K562 (cell line): ENCODE results near the gene ELMOD1. TPM values are rescaled to one million over a fixed set of nuclear protein-coding genes. Genes with fewer than 3 reads are reported as not detected.

ENCODE experiments used
- ATAC-seq: fragments of 200-7000 bp; cut with Tn5 transposase; 3 replicates; pipeline ENCODE4 v1.9.1; 2020; ENCODE audit warnings: moderate library complexity
- BruUV-seq: library from RNA; stranded (reverse); fragments of 400-500 nt; replicated peaks from 2 replicates; lab custom pipeline; 2021; lab: Mats Ljungman, UMichigan
- CTCF ChIA-PET: fragments of 300-600 bp; formaldehyde crosslinking; extraction: SDS; loops from one replicate; lab custom pipeline; 2021; ENCODE audit warnings: low intra/inter-chr PET ratio; lab: Yijun Ruan, JAX
- POLR2A ChIA-PET: fragments of 300-600, 350-650 bp; sonication (Branson Sonifier 250); formaldehyde crosslinking; extraction: SDS; loops from one replicate; lab custom pipeline; 2021; ENCODE audit warnings: antibody characterized with exemption, inconsistent platforms; lab: Yijun Ruan, JAX
- DNase-seq, 4 experiments: peaks; one replicate each; pipeline versions ENCODE4 v3.0.0 to v3.0.0-alpha.2; 2011 to 2018; ENCODE audit warnings: low spot score in 3 of 4, mixed read lengths in 3 of 4; ENCODE audit errors: extremely low read depth in 1 of 4
- FAIRE-seq: peaks from 2 replicates; lab custom pipeline; 2011; peaks lifted over from hg19 to GRCh38; lab: Jason Lieb, UNC
- H2AFZ ChIP-seq: 2 replicates; pipeline ENCODE4 v1.6.0; 2011; ENCODE audit warnings: low read depth, low read length, control low read depth, inconsistent platforms
- H3K27ac ChIP-seq: fragments of 200-600 bp; 3 replicates; pipeline ENCODE4 v1.8.0; 2011; ENCODE audit warnings: low read depth, mild to moderate bottlenecking, control low read depth, inconsistent platforms, low read length, moderate library complexity, mixed read lengths; ENCODE audit errors: extremely low read depth
- H3K27me3 ChIP-seq, 2 experiments: fragments of 300-600 bp in 1 of 2; 2 replicates in 1 of 2; 3 replicates in 1 of 2; pipeline versions ENCODE4 v1.6.0 to v1.8.0; 2011; ENCODE audit warnings: inconsistent platforms in 2 of 2, low read length in 2 of 2, mild to moderate bottlenecking in 1 of 2, mixed read lengths in 1 of 2, moderate library complexity in 1 of 2; ENCODE audit not compliant: control insufficient read depth in 2 of 2, insufficient read depth in 2 of 2
- H3K36me3 ChIP-seq: fragments of 300-600 bp; 3 replicates; pipeline ENCODE4 v1.8.0; 2011; ENCODE audit warnings: mild to moderate bottlenecking, low read length, inconsistent platforms; ENCODE audit not compliant: control insufficient read depth, insufficient read depth
- H3K4me1 ChIP-seq, 2 experiments: fragments of 200-600 bp in 1 of 2; replicated peaks in 1 of 2; 2 replicates in 1 of 2; 3 replicates in 1 of 2; pipeline versions ENCODE4 v1.5.1 to v1.8.0; 2011; ENCODE audit warnings: inconsistent platforms in 2 of 2, low read length in 2 of 2, mild to moderate bottlenecking in 1 of 2, mixed read lengths in 1 of 2, moderate library complexity in 1 of 2; ENCODE audit not compliant: control insufficient read depth in 2 of 2, insufficient read depth in 2 of 2
- H3K4me2 ChIP-seq: 2 replicates; pipeline ENCODE4 v1.6.1; 2011; ENCODE audit warnings: low read length, control low read depth, inconsistent platforms, mixed read lengths; ENCODE audit not compliant: insufficient read depth
- H3K4me3 ChIP-seq: fragments of 200-600 bp; sonication (generic), shearing (Covaris generic); 2 replicates; pipeline ENCODE4 v1.5.1; 2016; ENCODE audit warnings: control low read depth, inconsistent platforms
- H3K79me2 ChIP-seq: fragments of 200-600 bp; 3 replicates; pipeline ENCODE4 v1.8.0; 2011; ENCODE audit warnings: low read length, inconsistent platforms; ENCODE audit not compliant: control insufficient read depth, insufficient read depth
- H3K9ac ChIP-seq, 2 experiments: 2 replicates each; pipeline versions ENCODE4 v1.6.0 to v1.6.1; 2011; ENCODE audit warnings: low read depth in 2 of 2, low read length in 2 of 2, control low read depth in 1 of 2, inconsistent platforms in 1 of 2, mild to moderate bottlenecking in 1 of 2, mixed read lengths in 1 of 2; ENCODE audit not compliant: insufficient read depth in 1 of 2
- H3K9me1 ChIP-seq: one replicate; pipeline ENCODE4 v1.6.0; 2011; ENCODE audit warnings: inconsistent platforms, mild to moderate bottlenecking, low read length, moderate library complexity; ENCODE audit not compliant: control insufficient read depth, insufficient read depth
- H3K9me3 ChIP-seq: replicated peaks from 2 replicates; pipeline ENCODE4 v1.5.1; 2011; ENCODE audit warnings: low read depth, low read length, inconsistent platforms; ENCODE audit not compliant: control insufficient read depth, insufficient read depth
- H4K20me1 ChIP-seq: replicated peaks from 2 replicates; pipeline ENCODE4 v1.6.1; 2011; ENCODE audit warnings: low read length, inconsistent platforms, mixed read lengths; ENCODE audit not compliant: control insufficient read depth, insufficient read depth
- ASH1L ChIP-seq: fragments of 450-650 bp; IDR thresholded peaks from 2 replicates; pipeline ENCODE4 v1.6.1; 2018; ENCODE audit warnings: borderline replicate concordance, mild to moderate bottlenecking, low read depth; ENCODE audit not compliant: partially characterized antibody
- CAMTA2 ChIP-seq: fragments of 250-450 bp; sonication (Bioruptor Pico); conservative IDR thresholded peaks from 2 replicates; pipeline ENCODE4 v1.5.1; 2022
- EHMT2 ChIP-seq: fragments of 450-650 bp; IDR thresholded peaks from 2 replicates; pipeline ENCODE4 v1.6.1; 2018; ENCODE audit warnings: antibody characterized with exemption
- ETV5 ChIP-seq: sonication (generic); formaldehyde crosslinking; IDR thresholded peaks from 2 replicates; pipeline ENCODE4 v1.4.0; 2020; ENCODE audit warnings: low read depth, mild to moderate bottlenecking, missing genetic modification reagents
- FIP1L1 ChIP-seq: fragments of 200-400 bp; formaldehyde crosslinking; IDR thresholded peaks from 2 replicates; pipeline ENCODE4 v1.6.1; 2018; ENCODE audit warnings: mild to moderate bottlenecking, low read depth, low read length; ENCODE audit not compliant: poor library complexity, severe bottlenecking
- FOS ChIP-seq: IDR thresholded peaks from 3 replicates; pipeline ENCODE4 v1.6.1; 2011; ENCODE audit not compliant: insufficient read length; ENCODE audit errors: extremely low read depth
- FOXO4 ChIP-seq: fragments of 450-650 bp; formaldehyde crosslinking; IDR thresholded peaks from 2 replicates; pipeline ENCODE4 v1.4.0; 2020; ENCODE audit warnings: mild to moderate bottlenecking, moderate library complexity
- ILF3 ChIP-seq: fragments of 450-650 bp; IDR thresholded peaks from 2 replicates; pipeline ENCODE4 v1.6.1; 2018; ENCODE audit warnings: antibody characterized with exemption, mild to moderate bottlenecking, moderate library complexity, borderline replicate concordance
- KLF1 ChIP-seq: fragments of 450-650 bp; IDR thresholded peaks from 2 replicates; pipeline ENCODE4 v1.6.1; 2016; ENCODE audit warnings: missing genetic modification characterization, missing compliant biosample characterization
- L3MBTL2 ChIP-seq: fragments of 450-650 bp; IDR thresholded peaks from 2 replicates; pipeline ENCODE4 v1.6.1; 2016; ENCODE audit warnings: mild to moderate bottlenecking, moderate library complexity
- MAFG ChIP-seq: fragments of 450-650 bp; conservative IDR thresholded peaks from 2 replicates; pipeline ENCODE4 v1.6.1; 2016; ENCODE audit warnings: missing genetic modification characterization, missing compliant biosample characterization
- SREBF2 ChIP-seq: sonication (generic); formaldehyde crosslinking; IDR thresholded peaks from 2 replicates; pipeline ENCODE4 v1.4.0; 2020; ENCODE audit warnings: mild to moderate bottlenecking, missing genetic modification reagents
- U2AF2 ChIP-seq: fragments of 200-400 bp; formaldehyde crosslinking; optimal IDR thresholded peaks from 2 replicates; pipeline ENCODE3; 2017; ENCODE audit warnings: low read depth, mild to moderate bottlenecking, low read length
- XRCC3 ChIP-seq: fragments of 450-650 bp; IDR thresholded peaks from 2 replicates; pipeline ENCODE4 v1.6.1; 2017; ENCODE audit warnings: mild to moderate bottlenecking, moderate library complexity
- ZBTB26 ChIP-seq: fragments of 450-650 bp; formaldehyde crosslinking; IDR thresholded peaks from 2 replicates; pipeline ENCODE4 v1.4.0; 2022; ENCODE audit warnings: missing genetic modification characterization
- ZFP91 ChIP-seq: sonication (generic); formaldehyde crosslinking; IDR thresholded peaks from 2 replicates; pipeline ENCODE4 v1.8.0; 2022; ENCODE audit warnings: mild to moderate bottlenecking, missing genetic modification reagents
- ZNF277 ChIP-seq: fragments of 250-450 bp; sonication (Bioruptor Pico); IDR thresholded peaks from 2 replicates; pipeline ENCODE4 v1.8.0; 2022; ENCODE audit warnings: inconsistent platforms, mild to moderate bottlenecking, moderate library complexity, borderline replicate concordance
- ZNF586 ChIP-seq: fragments of 450-650 bp; formaldehyde crosslinking; conservative IDR thresholded peaks from 2 replicates; pipeline ENCODE4 v1.4.0; 2020; ENCODE audit warnings: mild to moderate bottlenecking, moderate library complexity
- WGBS: fragments of 100-300 bp; shearing (Covaris generic); methylation state at CpG from one replicate; pipeline ENCODE4 v1.1.6; 2016; ENCODE audit warnings: low coverage, mixed read lengths; ENCODE audit not compliant: insufficient coverage; ENCODE audit errors: missing lambda C conversion rate; 5-methylcytosine and 5-hydroxymethylcytosine counted together
- in situ Hi-C: fragments of 300-500 bp; cut with MboI; formaldehyde crosslinking; loops from 4 replicates; pipeline ENCODE4 v1.15.0; 2018; ENCODE audit warnings: inconsistent platforms, mixed read lengths
- intact Hi-C: fragments of 100-400 bp; cut with micrococcal nuclease; formaldehyde crosslinking; loops from 2 replicates; pipeline ENCODE4 v1.14.2; 2022
- polyA plus RNA-seq, 8 experiments: library from polyadenylated mRNA; depleted of rRNA in 4 of 8; stranded (reverse) in 5 of 8; unstranded in 3 of 8; fragments of >200 nt; fragmentation: Nextera tagmentation in 2 of 8; fragmentation: Illumina TruSeq in 1 of 8; extraction: Ambion mirVana in 2 of 8; extraction: Trizol in 1 of 8; gene quantifications; 2 replicates each; pipeline versions ENCODE4 v1.2.1 to v1.2.3, GENCODE V29; 2011 to 2014; ENCODE audit warnings: inconsistent platforms in 1 of 8, missing spikeins in 1 of 8
- total RNA-seq, 7 experiments: library from RNA; depleted of rRNA in 6 of 7; stranded (reverse); fragments of >200 nt in 6 of 7; fragmentation: Illumina TruSeq in 2 of 7; extraction: Trizol in 2 of 7; gene quantifications; 2 replicates each; pipeline versions ENCODE4 v1.2.1 to v1.2.3, GENCODE V29; 2011 to 2021; ENCODE audit warnings: low replicate concordance in 1 of 7

The ELMOD1 gene
- total and polyA plus RNA-seq, 9 of the 15 experiments (the other 6 are each of a cell fraction or from before 2014, with no cell fraction given), result not detected

GRCh38 chr11:107669191-107669740, 78.3 kb downstream of the ELMOD1 start:
- Histone ChIP-seq H3K4me3 (no peak overlapping the region), H3K27me3 (peaks cover 26 to 35% of the 10 kb centered on the region in 2 experiments), H3K4me1 (no peaks in the 10 kb centered on the region), H2AFZ (no peak overlapping the region), H3K27ac (no peak overlapping the region), H3K9ac (no peak overlapping the region), H3K4me2 (no peak overlapping the region), H3K36me3 (no peaks in the 10 kb centered on the region), H4K20me1 (no peaks in the 10 kb centered on the region), H3K79me2 (no peaks in the 10 kb centered on the region), H3K9me1 (no peaks in the 10 kb centered on the region), H3K9me3 (no peaks in the 10 kb centered on the region)
- no TSS peak for BruUV-seq
- POLR2A ChIA-PET, result no interaction called here
- TF ChIP-seq ZFP91 (CRISPR knock-in tag) (no peak), SREBF2 (CRISPR knock-in tag) (no peak), ZNF586 (CRISPR knock-in tag) (no peak), FOS (no peak), ILF3 (no peak), XRCC3 (no peak), CAMTA2 (CRISPR knock-in tag) (no peak), EHMT2 (no peak), ZBTB26 (CRISPR knock-in tag) (no peak), ASH1L (no peak), ETV5 (CRISPR knock-in tag) (no peak), FIP1L1 (no peak), ZNF277 (CRISPR knock-in tag) (no peak), KLF1 (tag) (no peak), L3MBTL2 (no peak), U2AF2 (no peak), FOXO4 (CRISPR knock-in tag) (no peak), MAFG (tag) (no peak)
- DNase-seq, result no peak
- intact Hi-C loops (no loop called here), in situ Hi-C loops (no loop called here)
- 2% methylated on average over 11 of the region's 11 CpGs for WGBS
- FAIRE-seq, result no peak
- ATAC-seq, result no peak
- CTCF ChIA-PET, result no interaction called here
